ENCODE measurements around the gene TREX2.

GRCh38 chrX:153459986-153460385 lies 14.1 kb upstream of the TREX2 start:
- no peak for TF ChIP-seq POLR2AphosphoS5 (IDR thresholded peaks at IDR 0.05)
- TF ChIP-seq CTCF (IDR thresholded peaks at IDR 0.05): no peak
